ENCODE results near the gene PDXK.

PDXK gene

GRCh38 chr21:43749651-43750262 is 30.8 kb downstream of the PDXK start:
- Histone ChIP-seq H3K4me3 (ENCODE audit: low read depth, low read length) (no peak overlapping the region), H3K27me3 (ENCODE audit: insufficient read depth, low read depth, severe bottlenecking) (no peaks in the 10 kb centered on the region), H3K36me3 (peaks cover 83% of the 10 kb centered on the region), H3K9me3 (ENCODE audit: severe bottlenecking) (no peaks in the 10 kb centered on the region), H3K27ac (no peak overlapping the region; the same call in 1 of the 2 replicates)
- TF ChIP-seq CTCF (IDR thresholded peaks at IDR 0.05; ENCODE audit: low read depth, low read length), result no peak
- no peak for DNase-seq

- DNase-seq, result no peak
- no peak overlapping the region for H3K27ac ChIP-seq
- no peaks in the 10 kb centered on the region for H3K27me3 ChIP-seq (ENCODE audit: insufficient read depth, low read depth, severe bottlenecking)
- no peaks in the 10 kb centered on the region for H3K9me3 ChIP-seq (ENCODE audit: severe bottlenecking)
- no peak for TF ChIP-seq CTCF (IDR thresholded peaks at IDR 0.05; ENCODE audit: low read depth, low read length)
- H3K36me3 ChIP-seq, result peaks cover 84% of the 10 kb centered on the region
- no peak overlapping the region for H3K4me3 ChIP-seq (ENCODE audit: low read depth, low read length)
Observed at GRCh38 chr21:43750339-43751033, 31.6 kb downstream of the PDXK start.

GRCh38 chr21:43751955-43752591 is 33.1 kb downstream of the PDXK start:
- H3K36me3 ChIP-seq, result peaks cover 85% of the 10 kb centered on the region
- H3K27ac ChIP-seq, result no peak overlapping the region
- H3K4me3 ChIP-seq (ENCODE audit: low read depth, low read length), result no peak overlapping the region
- no peak for DNase-seq
- no peaks in the 10 kb centered on the region for H3K9me3 ChIP-seq (ENCODE audit: severe bottlenecking)
- no peaks in the 10 kb centered on the region for H3K27me3 ChIP-seq (ENCODE audit: insufficient read depth, low read depth, severe bottlenecking)
- no peak for TF ChIP-seq CTCF (IDR thresholded peaks at IDR 0.05; ENCODE audit: low read depth, low read length)

- no peak for DNase-seq
- Histone ChIP-seq H3K27me3 (ENCODE audit: insufficient read depth, low read depth, severe bottlenecking) (no peaks in the 10 kb centered on the region), H3K27ac (no peak overlapping the region), H3K9me3 (ENCODE audit: severe bottlenecking) (no peaks in the 10 kb centered on the region), H3K36me3 (peaks cover 80% of the 10 kb centered on the region), H3K4me3 (ENCODE audit: low read depth, low read length) (no peak overlapping the region)
- TF ChIP-seq CTCF (IDR thresholded peaks at IDR 0.05; ENCODE audit: low read depth, low read length), result no peak
Observed at GRCh38 chr21:43752758-43753438, 34.0 kb downstream of the PDXK start.

GRCh38 chr21:43753439-43753799 is 34.5 kb downstream of the PDXK start:
- Histone ChIP-seq H3K36me3 (peaks cover 75% of the 10 kb centered on the region), H3K9me3 (ENCODE audit: severe bottlenecking) (no peaks in the 10 kb centered on the region), H3K27ac (no peak overlapping the region), H3K4me3 (ENCODE audit: low read depth, low read length) (no peak overlapping the region), H3K27me3 (ENCODE audit: insufficient read depth, low read depth, severe bottlenecking) (no peaks in the 10 kb centered on the region)
- DNase-seq, result no peak
- no peak for TF ChIP-seq CTCF (IDR thresholded peaks at IDR 0.05; ENCODE audit: low read depth, low read length)
